ENCODE data around the gene SCYL2. TPM values are rescaled to one million over a fixed set of nuclear protein-coding genes. Genes with fewer than 3 reads are reported as not detected.

SCYL2 gene
- total RNA-seq, 6 experiments from 2014 or later, result 40.0 to 46.7 (median 40.8) TPM

DNA sequence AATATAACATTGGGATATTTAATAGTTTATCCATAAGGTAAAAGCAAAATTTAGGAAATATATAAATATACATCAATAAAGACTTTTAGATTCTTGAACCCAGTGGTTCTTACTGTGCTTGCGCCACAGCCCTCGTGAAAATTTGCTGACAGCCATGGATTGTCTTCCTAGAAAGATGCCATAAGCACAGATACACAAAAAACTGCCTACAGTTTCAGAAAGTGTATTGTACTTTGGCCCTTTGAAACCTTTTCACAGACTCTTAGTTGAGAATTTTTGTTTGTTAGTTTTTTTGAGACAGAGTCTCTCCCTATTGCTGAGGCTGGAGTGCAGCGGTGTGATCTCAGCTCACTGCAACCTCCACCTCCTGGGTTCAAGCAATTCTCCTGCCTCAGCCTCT is 28.2 kb upstream of the SCYL2 start:
- Mint-ChIP-seq H3K27me3 (ENCODE audit: insufficient read depth) (no peaks in the 10 kb centered on the region), H3K27ac (no peak overlapping the region), H3K9me3 (no peaks in the 10 kb centered on the region), H3K36me3 (ENCODE audit: low read depth) (no peaks in the 10 kb centered on the region), H3K4me1 (ENCODE audit: low read depth) (peaks cover 8% of the 10 kb centered on the region), H3K4me3 (no peak overlapping the region)
- TF ChIP-seq, protein P1, sequence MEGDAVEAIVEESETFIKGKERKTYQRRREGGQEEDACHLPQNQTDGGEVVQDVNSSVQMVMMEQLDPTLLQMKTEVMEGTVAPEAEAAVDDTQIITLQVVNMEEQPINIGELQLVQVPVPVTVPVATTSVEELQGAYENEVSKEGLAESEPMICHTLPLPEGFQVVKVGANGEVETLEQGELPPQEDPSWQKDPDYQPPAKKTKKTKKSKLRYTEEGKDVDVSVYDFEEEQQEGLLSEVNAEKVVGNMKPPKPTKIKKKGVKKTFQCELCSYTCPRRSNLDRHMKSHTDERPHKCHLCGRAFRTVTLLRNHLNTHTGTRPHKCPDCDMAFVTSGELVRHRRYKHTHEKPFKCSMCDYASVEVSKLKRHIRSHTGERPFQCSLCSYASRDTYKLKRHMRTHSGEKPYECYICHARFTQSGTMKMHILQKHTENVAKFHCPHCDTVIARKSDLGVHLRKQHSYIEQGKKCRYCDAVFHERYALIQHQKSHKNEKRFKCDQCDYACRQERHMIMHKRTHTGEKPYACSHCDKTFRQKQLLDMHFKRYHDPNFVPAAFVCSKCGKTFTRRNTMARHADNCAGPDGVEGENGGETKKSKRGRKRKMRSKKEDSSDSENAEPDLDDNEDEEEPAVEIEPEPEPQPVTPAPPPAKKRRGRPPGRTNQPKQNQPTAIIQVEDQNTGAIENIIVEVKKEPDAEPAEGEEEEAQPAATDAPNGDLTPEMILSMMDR (IDR thresholded peaks at IDR 0.05), result no peak
- DNase-seq, result no peak

DNA sequence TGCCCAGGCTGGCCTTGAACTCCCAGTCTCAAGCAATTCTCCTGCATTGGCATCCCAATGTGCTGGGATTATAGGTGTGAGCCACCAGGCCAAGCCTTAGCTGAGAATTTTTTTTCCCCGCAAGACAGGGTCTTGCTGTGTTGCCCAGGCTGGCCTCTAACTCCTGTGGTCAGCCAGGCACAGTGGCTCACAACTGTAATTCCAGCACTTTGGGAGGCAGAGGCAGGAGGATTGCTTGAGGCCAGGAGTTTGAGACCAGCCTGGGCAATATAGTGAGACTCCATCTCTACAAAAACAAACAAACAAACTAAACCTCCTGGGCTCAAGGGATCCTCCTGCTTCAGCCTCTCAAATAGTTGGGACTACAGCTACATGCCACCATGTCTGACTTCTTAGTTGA is 27.4 kb upstream of the SCYL2 start:
- TF ChIP-seq, protein P1 (IDR thresholded peaks at IDR 0.05), result no peak
- Mint-ChIP-seq H3K36me3 (ENCODE audit: low read depth) (no peaks in the 10 kb centered on the region), H3K27me3 (ENCODE audit: insufficient read depth) (no peaks in the 10 kb centered on the region), H3K4me3 (no peak overlapping the region), H3K9me3 (no peaks in the 10 kb centered on the region), H3K27ac (no peak overlapping the region), H3K4me1 (ENCODE audit: low read depth) (peaks cover under 1% of the 10 kb centered on the region)
- DNase-seq, result no peak

DNA sequence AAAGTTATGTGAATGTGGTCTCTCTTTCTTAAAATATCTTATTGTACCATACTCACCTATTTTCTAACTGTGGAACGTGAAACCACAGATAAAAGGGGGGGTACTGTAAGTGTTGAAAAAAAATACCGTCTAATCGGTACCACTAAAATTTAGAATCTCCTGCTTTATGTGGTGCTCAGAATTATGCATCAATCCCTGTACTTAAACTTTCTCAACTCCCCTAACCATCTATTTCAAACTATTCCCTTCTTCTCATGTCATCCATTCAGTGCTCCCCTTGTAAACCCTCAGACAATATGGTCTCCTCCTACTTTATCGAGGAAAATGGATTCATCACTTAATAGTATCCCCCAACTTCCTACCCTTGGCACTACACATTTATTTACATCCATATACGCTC is 23.8 kb upstream of the SCYL2 start:
- Mint-ChIP-seq H3K27me3 (ENCODE audit: insufficient read depth) (no peaks in the 10 kb centered on the region), H3K4me1 (ENCODE audit: low read depth) (peaks cover 6% of the 10 kb centered on the region), H3K27ac (no peak overlapping the region)

DNA sequence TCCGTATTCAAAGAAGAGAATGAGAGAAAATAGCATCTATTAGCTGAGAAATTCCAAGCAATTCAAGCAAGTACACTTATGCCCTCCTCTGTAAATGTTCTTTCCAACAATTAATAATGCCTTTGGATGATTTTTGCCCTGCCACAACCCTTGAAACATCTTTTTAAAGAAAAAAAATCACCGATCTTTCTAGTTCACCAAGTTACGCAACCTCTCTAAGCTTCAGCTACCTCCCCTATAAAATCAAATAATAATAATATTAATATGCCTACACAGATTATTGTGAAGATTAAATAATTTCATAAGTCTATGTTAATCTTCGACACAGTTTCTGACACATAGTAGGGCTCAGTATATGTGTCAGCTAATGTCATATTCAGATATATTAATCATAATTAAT is 19.2 kb upstream of the SCYL2 start:
- Mint-ChIP-seq H3K9me3 (no peaks in the 10 kb centered on the region), H3K36me3 (ENCODE audit: low read depth) (no peaks in the 10 kb centered on the region), H3K27ac (no peak overlapping the region), H3K27me3 (ENCODE audit: insufficient read depth) (no peaks in the 10 kb centered on the region; the same call in 1 of the 2 replicates), H3K4me1 (ENCODE audit: low read depth) (peaks cover 16% of the 10 kb centered on the region), H3K4me3 (no peak overlapping the region)
- no peak for DNase-seq
- TF ChIP-seq, protein P1 (IDR thresholded peaks at IDR 0.05), result no peak

More for the DNA sequence above, 23.8 kb upstream of the SCYL2 start:
- no peaks in the 10 kb centered on the region for H3K9me3 Mint-ChIP-seq
- no peak for DNase-seq
- no peaks in the 10 kb centered on the region for H3K36me3 Mint-ChIP-seq (ENCODE audit: low read depth)
- H3K4me3 Mint-ChIP-seq, result no peak overlapping the region
- TF ChIP-seq, protein P1 (IDR thresholded peaks at IDR 0.05), result no peak

DNA sequence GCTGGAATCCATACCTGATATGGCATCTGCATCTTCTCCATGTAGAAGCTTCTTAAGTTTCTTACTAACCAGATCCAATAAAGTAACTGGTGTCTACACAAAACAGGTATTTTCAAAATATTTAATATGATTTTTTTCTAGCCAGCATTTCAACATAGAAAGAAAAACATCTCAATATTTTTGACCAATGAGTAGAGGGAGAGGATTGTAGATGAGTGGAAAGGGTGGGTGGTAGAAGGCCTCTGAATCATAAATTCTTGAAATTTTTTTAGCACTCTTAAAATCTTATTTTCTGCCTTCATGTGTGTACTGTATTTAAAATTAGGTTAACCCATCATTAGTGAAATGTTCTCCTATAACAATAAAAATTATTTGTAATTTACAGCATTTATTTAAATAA is 18.1 kb upstream of the SCYL2 start:
- Mint-ChIP-seq H3K4me3 (no peak overlapping the region), H3K27me3 (ENCODE audit: insufficient read depth) (no peaks in the 10 kb centered on the region; the same call in 1 of the 2 replicates), H3K4me1 (ENCODE audit: low read depth) (peaks cover 16% of the 10 kb centered on the region), H3K9me3 (no peaks in the 10 kb centered on the region), H3K36me3 (ENCODE audit: low read depth) (no peaks in the 10 kb centered on the region), H3K27ac (peak overlapping the region; percentile 8)
- DNase-seq, result no peak
- TF ChIP-seq, protein P1 (IDR thresholded peaks at IDR 0.05), result no peak

DNA sequence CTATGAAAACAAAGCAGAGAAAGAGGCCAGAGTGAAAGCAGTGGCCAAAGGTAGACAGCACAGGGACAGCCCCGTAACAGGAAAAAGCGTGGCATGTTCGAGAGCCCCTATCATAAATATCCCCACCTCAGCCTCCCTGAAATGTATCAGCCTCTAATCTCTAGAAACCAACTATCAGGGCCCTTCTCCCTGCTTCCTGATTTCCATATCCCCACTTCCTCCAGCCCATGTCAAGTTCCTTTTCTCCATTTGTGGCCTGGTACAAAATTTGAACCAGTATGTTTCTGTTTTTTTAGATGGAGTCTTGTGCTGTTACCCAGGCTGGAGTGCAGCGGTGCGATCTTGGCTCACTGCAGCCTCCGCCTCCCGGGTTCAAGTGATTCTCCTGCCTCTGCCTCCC is 17.0 kb upstream of the SCYL2 start:
- H3K36me3 Mint-ChIP-seq (ENCODE audit: low read depth), result no peaks in the 10 kb centered on the region
- no peak overlapping the region for H3K4me3 Mint-ChIP-seq
- peaks cover 16% of the 10 kb centered on the region for H3K4me1 Mint-ChIP-seq (ENCODE audit: low read depth)
- DNase-seq, result no peak
- H3K9me3 Mint-ChIP-seq, result no peaks in the 10 kb centered on the region
- TF ChIP-seq, protein P1 (IDR thresholded peaks at IDR 0.05), result no peak
- peaks cover 3% of the 10 kb centered on the region for H3K27me3 Mint-ChIP-seq (ENCODE audit: insufficient read depth)
- H3K27ac Mint-ChIP-seq, result no peak overlapping the region
